ENCODE measurements around the gene CMPK1.
A peak's percentile ranks its signal among the peaks of the same experiment; 100 is the strongest.

The CMPK1 gene

DNA sequence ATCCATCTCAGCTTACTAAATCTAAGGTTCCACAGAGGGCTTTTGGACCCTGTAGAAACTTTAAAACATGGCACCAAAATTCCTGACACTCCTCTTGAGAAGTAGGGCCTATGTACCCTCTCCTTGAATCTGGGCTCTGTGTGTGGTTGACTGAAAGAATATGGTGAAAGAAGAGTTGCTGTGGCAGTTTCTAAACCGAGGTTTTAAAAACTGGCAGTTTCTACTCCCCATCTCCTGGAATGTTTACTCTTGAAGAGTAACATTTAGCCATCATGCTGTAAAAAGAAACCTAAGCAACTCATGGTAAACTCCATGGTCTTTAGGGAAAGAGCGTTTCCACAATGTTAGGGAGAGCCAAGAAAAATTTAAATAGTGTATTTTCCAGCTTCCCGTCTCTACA, 4.6 kb upstream of the CMPK1 start:
- DNase-seq (ENCODE audit: low read depth): no peak
- TF ChIP-seq, protein P1, sequence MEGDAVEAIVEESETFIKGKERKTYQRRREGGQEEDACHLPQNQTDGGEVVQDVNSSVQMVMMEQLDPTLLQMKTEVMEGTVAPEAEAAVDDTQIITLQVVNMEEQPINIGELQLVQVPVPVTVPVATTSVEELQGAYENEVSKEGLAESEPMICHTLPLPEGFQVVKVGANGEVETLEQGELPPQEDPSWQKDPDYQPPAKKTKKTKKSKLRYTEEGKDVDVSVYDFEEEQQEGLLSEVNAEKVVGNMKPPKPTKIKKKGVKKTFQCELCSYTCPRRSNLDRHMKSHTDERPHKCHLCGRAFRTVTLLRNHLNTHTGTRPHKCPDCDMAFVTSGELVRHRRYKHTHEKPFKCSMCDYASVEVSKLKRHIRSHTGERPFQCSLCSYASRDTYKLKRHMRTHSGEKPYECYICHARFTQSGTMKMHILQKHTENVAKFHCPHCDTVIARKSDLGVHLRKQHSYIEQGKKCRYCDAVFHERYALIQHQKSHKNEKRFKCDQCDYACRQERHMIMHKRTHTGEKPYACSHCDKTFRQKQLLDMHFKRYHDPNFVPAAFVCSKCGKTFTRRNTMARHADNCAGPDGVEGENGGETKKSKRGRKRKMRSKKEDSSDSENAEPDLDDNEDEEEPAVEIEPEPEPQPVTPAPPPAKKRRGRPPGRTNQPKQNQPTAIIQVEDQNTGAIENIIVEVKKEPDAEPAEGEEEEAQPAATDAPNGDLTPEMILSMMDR (IDR thresholded peaks at IDR 0.05; ENCODE audit: low read depth, low read length, missing control alignments): no peak
- no peak overlapping the region for H3K4me3 ChIP-seq (ENCODE audit: low read depth, low read length)

- no peak overlapping the region for H3K4me3 ChIP-seq (ENCODE audit: low read depth, low read length)
- DNase-seq (ENCODE audit: low read depth): no peak
- TF ChIP-seq, protein P1 (IDR thresholded peaks at IDR 0.05; ENCODE audit: low read depth, low read length, missing control alignments): no peak
Measured at GRCh38 chr1:47330212-47330611, 3.4 kb upstream of the CMPK1 start.

GRCh38 chr1:47331875-47332274, 1.7 kb upstream of the CMPK1 start:
- H3K4me3 ChIP-seq (ENCODE audit: low read depth, low read length): no peak overlapping the region
- no peak for DNase-seq (ENCODE audit: low read depth)
- TF ChIP-seq, protein P1 (IDR thresholded peaks at IDR 0.05; ENCODE audit: low read depth, low read length, missing control alignments): no peak

DNA sequence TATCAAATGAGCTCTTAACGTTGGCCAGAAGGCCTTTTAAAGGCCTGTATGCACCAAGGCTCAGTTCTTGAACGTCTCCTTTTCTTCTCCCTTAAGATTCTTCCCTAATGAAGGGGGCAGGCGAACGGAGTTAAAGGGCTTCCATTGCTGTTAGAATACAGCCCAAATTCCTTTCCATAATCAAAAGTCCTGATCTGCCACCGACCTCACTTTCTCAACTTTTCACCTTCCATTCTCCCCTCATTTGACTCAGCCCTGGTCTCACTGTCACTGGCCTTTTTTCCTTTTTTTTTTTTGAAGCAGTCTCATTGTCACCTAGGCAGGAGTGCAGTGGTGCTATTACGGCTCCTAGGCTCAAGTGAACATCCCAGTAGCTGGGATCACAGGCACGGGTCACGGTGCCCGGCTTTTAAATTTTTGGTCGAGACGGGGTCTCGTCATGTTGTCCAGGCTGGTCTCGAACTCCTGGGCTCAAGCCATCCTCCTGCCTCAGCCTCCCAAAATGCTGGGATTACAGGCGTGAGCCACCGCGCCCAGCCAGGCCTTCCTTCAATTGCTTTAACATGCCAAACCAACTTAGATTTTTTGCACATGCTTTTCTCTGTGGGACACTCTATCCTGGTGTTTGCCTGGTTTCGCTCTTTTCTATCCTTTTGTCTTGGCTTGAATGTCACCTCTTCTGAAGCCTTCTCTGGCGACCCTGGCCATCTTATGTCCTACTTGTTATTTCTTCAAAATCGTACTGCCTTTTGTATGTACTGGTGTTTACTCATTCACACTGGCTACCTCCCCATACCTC, 612 bp upstream of the CMPK1 start:
- peak overlapping the region; percentile 71 for H3K4me3 ChIP-seq (ENCODE audit: low read depth, low read length)
- DNase-seq (ENCODE audit: low read depth): no peak
- TF ChIP-seq, protein P1 (IDR thresholded peaks at IDR 0.05; ENCODE audit: low read depth, low read length, missing control alignments): no peak

- TF ChIP-seq, protein P1 (IDR thresholded peaks at IDR 0.05; ENCODE audit: low read depth, low read length, missing control alignments): peak; percentile 40
- peak; percentile 42 for DNase-seq (ENCODE audit: low read depth)
- peak overlapping the region; percentile 71 for H3K4me3 ChIP-seq (ENCODE audit: low read depth, low read length)
Measured at GRCh38 chr1:47333922-47334764, 553 bp downstream of the CMPK1 start.

DNA sequence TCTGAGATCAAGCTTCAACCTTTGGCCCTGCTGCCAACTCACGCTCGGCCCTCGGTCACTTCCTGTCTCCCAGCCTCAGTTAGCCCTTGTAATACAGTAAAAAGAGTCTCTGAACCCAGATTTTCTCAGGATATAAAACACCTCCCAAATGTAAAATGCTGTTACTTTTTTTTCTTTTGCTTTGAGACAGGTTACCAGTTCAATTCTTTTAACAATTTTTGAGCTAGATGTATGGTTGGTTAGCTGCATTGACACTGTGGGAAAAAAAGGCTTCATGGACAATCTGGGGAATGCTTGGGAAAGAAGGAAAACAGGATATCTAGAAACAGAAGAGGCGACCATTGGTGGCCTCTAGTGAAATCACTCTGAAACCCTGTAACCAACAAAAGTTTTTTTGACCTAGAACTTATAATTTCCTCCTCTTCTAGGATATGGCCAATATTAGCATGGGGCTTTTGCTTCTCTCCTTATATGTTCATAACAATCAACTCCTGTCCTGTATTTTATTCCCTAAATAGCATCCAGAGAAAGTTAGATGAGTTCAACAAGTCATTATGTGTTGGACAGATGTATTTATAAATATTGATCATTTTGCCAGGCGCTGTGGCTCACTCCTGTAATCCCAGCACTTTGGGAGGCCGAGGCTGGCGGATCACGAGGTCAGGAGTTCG, 1.3 kb downstream of the CMPK1 start:
- DNase-seq (ENCODE audit: low read depth): no peak
- TF ChIP-seq, protein P1 (IDR thresholded peaks at IDR 0.05; ENCODE audit: low read depth, low read length, missing control alignments): no peak
- H3K4me3 ChIP-seq (ENCODE audit: low read depth, low read length): peak overlapping the region; percentile 71

Data from GM12864 (cell line).